SK-N-SH treated with all-trans-retinoic acid at 6 μM for 48 hours (cell line): ENCODE results near the gene KIF11.
"Not testable (repeated sequence)": the region's sequence is repeated elsewhere in the genome, so short reads cannot be mapped to it uniquely, and the experiment has no call there.

Experiments
- ATAC-seq: fragments of 200-7000 bp; cut with Tn5 transposase; 3 replicates; pipeline ENCODE4 v1.9.1; 2020; ENCODE audit warnings: mild to moderate bottlenecking, moderate library complexity
- ARNTL ChIP-seq: fragments of 450-650 bp; formaldehyde crosslinking; IDR thresholded peaks from 2 replicates; pipeline ENCODE4 v1.5.0; 2020; ENCODE audit warnings: low read depth, mild to moderate bottlenecking, moderate library complexity, borderline replicate concordance
- ESRRG ChIP-seq: fragments of 250-450 bp; sonication (Bioruptor Pico); IDR thresholded peaks from 2 replicates; pipeline ENCODE4 v1.6.1; 2021; ENCODE audit warnings: mild to moderate bottlenecking
- GLIS3 ChIP-seq: fragments of 250-450 bp; sonication (Bioruptor Pico); IDR thresholded peaks from 2 replicates; pipeline ENCODE4 v1.5.0; 2020; ENCODE audit warnings: mild to moderate bottlenecking, moderate library complexity
- ISL1 ChIP-seq: fragments of 250-450 bp; sonication (Bioruptor Pico); IDR thresholded peaks from 2 replicates; pipeline ENCODE4 v2.1.2; 2022; ENCODE audit warnings: mild to moderate bottlenecking, moderate library complexity
- OSR1 ChIP-seq: fragments of 250-450 bp; sonication (Bioruptor Pico); IDR thresholded peaks from 2 replicates; pipeline ENCODE4 v1.8.0; 2022; ENCODE audit warnings: moderate library complexity, mild to moderate bottlenecking, inconsistent platforms
- PPARA ChIP-seq: fragments of 250-450 bp; sonication (Bioruptor Pico); IDR thresholded peaks from 2 replicates; pipeline ENCODE4 v1.5.0; 2020; ENCODE audit warnings: mild to moderate bottlenecking, borderline replicate concordance
- RARB ChIP-seq: fragments of 250-450 bp; sonication (Bioruptor Pico); IDR thresholded peaks from 2 replicates; pipeline ENCODE4 v1.8.0; 2021; ENCODE audit warnings: mild to moderate bottlenecking, moderate library complexity
- SNAI2 ChIP-seq: fragments of 250-450 bp; sonication (Bioruptor Pico); IDR thresholded peaks from 2 replicates; pipeline ENCODE4 v1.5.0; 2020; ENCODE audit warnings: mild to moderate bottlenecking, moderate library complexity
- TOX ChIP-seq: fragments of 250-450 bp; sonication (Bioruptor Pico); IDR thresholded peaks from 2 replicates; pipeline ENCODE4 v1.8.0; 2021; ENCODE audit warnings: mild to moderate bottlenecking, moderate library complexity, borderline replicate concordance
- ZC3H10 ChIP-seq: fragments of 250-450 bp; sonication (Bioruptor Pico); IDR thresholded peaks from 2 replicates; pipeline ENCODE4 v1.5.1; 2021; ENCODE audit warnings: mild to moderate bottlenecking, moderate library complexity
- ZFP3 ChIP-seq: fragments of 250-450 bp; sonication (Bioruptor Pico); IDR thresholded peaks from 2 replicates; pipeline ENCODE4 v1.5.0; 2020; ENCODE audit warnings: mild to moderate bottlenecking, moderate library complexity
- ZFP30 ChIP-seq: fragments of 450-650 bp; formaldehyde crosslinking; IDR thresholded peaks from 2 replicates; pipeline ENCODE4 v1.5.0; 2022; ENCODE audit warnings: mild to moderate bottlenecking, moderate library complexity
- ZNF565 ChIP-seq: fragments of 450-650 bp; formaldehyde crosslinking; conservative IDR thresholded peaks from 2 replicates; pipeline ENCODE4 v1.5.0; 2020; ENCODE audit warnings: low read depth, mild to moderate bottlenecking, moderate library complexity
- ZNF8 ChIP-seq: fragments of 450-650 bp; formaldehyde crosslinking; IDR thresholded peaks from 2 replicates; pipeline ENCODE4 v1.5.0; 2020; ENCODE audit warnings: mild to moderate bottlenecking, moderate library complexity
- TF ChIP-seq, protein P1 (sequence below): fragments of 250-450 bp; sonication (Bioruptor Pico); IDR thresholded peaks from 2 replicates; pipeline ENCODE4 v1.8.0; 2021; ENCODE audit warnings: low read depth, mild to moderate bottlenecking, moderate library complexity, borderline replicate concordance
- TF ChIP-seq, protein P2 (sequence below): fragments of 250-450 bp; sonication (Bioruptor Pico); IDR thresholded peaks from 2 replicates; pipeline ENCODE4 v1.5.1; 2020; ENCODE audit warnings: low read depth, mild to moderate bottlenecking, moderate library complexity
- TF ChIP-seq, protein P3 (sequence below): fragments of 250-450 bp; sonication (Bioruptor Pico); IDR thresholded peaks from 2 replicates; pipeline ENCODE4 v1.8.0; 2020; ENCODE audit warnings: mild to moderate bottlenecking, moderate library complexity, borderline replicate concordance
- TF ChIP-seq, protein P4 (sequence below): fragments of 250-450 bp; sonication (Bioruptor Pico); IDR thresholded peaks from 2 replicates; pipeline ENCODE4 v1.5.0; 2020; ENCODE audit warnings: mild to moderate bottlenecking, moderate library complexity
- TF ChIP-seq, protein P5 (sequence below): fragments of 250-450 bp; sonication (Bioruptor Pico); IDR thresholded peaks from 2 replicates; pipeline ENCODE4 v1.5.1; 2021; ENCODE audit warnings: mild to moderate bottlenecking, moderate library complexity

Gene KIF11

DNA sequence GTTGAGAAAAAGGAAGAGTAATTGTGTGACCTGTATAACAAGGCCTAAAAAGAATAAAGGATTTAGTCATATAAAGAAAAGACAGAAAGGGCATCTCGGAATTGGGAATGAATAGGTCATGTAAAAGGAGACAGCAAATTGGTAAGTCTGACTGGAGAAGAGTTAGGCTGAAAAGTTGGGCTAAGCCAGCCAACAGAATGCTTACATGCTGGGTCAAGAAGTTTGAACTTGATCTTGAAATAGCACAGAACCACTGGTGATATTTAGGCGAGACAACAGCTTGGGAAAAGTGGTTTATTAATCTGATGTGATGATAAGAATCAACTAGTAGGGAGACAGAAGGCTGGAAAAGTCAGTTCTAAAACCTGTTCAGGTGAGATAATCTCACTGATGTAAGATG, 23.9 kb upstream of the KIF11 start:
- ATAC-seq, result no peak
- TF ChIP-seq ZFP30 (CRISPR knock-in tag), result no peak
- TF ChIP-seq ISL1 (CRISPR knock-in tag), result no peak
- no peak for TF ChIP-seq ARNTL (CRISPR knock-in tag)
- TF ChIP-seq ZC3H10 (CRISPR knock-in tag), result no peak
- no peak for TF ChIP-seq OSR1
- no peak for TF ChIP-seq SNAI2 (CRISPR knock-in tag)
- TF ChIP-seq ZFP3, result no peak
- TF ChIP-seq, protein P1, sequence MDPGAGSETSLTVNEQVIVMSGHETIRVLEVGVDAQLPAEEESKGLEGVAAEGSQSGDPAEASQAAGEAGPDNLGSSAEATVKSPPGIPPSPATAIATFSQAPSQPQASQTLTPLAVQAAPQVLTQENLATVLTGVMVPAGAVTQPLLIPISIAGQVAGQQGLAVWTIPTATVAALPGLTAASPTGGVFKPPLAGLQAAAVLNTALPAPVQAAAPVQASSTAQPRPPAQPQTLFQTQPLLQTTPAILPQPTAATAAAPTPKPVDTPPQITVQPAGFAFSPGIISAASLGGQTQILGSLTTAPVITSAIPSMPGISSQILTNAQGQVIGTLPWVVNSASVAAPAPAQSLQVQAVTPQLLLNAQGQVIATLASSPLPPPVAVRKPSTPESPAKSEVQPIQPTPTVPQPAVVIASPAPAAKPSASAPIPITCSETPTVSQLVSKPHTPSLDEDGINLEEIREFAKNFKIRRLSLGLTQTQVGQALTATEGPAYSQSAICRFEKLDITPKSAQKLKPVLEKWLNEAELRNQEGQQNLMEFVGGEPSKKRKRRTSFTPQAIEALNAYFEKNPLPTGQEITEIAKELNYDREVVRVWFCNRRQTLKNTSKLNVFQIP, result no peak
- TF ChIP-seq, protein P2, sequence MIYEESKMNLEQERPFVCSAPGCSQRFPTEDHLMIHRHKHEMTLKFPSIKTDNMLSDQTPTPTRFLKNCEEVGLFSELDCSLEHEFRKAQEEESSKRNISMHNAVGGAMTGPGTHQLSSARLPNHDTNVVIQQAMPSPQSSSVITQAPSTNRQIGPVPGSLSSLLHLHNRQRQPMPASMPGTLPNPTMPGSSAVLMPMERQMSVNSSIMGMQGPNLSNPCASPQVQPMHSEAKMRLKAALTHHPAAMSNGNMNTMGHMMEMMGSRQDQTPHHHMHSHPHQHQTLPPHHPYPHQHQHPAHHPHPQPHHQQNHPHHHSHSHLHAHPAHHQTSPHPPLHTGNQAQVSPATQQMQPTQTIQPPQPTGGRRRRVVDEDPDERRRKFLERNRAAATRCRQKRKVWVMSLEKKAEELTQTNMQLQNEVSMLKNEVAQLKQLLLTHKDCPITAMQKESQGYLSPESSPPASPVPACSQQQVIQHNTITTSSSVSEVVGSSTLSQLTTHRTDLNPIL (CRISPR knock-in tag), result no peak
- no peak for TF ChIP-seq PPARA (CRISPR knock-in tag)

DNA sequence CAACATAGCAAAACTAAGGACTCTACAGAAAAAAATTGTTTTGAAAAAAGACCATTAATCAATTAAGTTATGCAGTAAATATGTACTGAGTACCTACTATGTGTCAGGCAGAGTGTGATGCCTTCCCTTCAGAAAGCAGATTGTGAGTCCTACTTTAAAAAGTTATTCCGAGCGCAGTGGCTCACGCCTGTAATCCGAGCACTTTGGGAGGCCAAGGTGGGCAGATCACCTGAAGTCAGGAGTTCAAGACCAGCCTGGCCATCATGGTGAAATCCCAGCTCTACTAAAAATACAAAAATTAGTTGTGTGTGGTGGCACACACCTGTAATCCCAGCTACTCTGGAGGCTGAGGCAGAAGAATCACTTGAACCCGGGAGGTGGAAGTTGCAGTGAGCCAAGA, 23.3 kb upstream of the KIF11 start:
- ATAC-seq, result not testable (repeated sequence)

DNA sequence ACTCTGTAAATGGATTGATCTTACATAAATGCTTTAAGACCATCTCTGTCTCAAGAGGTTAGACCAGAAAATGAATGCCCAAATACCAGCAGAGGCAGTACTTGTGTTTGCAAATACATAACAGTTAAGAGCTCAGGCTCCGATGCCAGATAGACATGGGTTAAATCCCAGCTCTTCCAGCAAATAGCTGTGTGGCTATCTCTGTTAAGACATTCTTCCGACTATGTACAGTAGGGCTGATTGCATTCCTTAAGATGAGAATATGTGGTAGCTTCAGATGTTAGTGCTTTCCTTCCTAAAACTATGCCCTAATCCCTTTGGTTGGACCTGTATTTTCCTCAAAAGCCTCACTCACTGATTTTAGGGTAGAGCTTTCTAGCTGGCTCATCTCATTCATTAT, 21.3 kb upstream of the KIF11 start:
- no peak for TF ChIP-seq GLIS3 (CRISPR knock-in tag)
- no peak for ATAC-seq

DNA sequence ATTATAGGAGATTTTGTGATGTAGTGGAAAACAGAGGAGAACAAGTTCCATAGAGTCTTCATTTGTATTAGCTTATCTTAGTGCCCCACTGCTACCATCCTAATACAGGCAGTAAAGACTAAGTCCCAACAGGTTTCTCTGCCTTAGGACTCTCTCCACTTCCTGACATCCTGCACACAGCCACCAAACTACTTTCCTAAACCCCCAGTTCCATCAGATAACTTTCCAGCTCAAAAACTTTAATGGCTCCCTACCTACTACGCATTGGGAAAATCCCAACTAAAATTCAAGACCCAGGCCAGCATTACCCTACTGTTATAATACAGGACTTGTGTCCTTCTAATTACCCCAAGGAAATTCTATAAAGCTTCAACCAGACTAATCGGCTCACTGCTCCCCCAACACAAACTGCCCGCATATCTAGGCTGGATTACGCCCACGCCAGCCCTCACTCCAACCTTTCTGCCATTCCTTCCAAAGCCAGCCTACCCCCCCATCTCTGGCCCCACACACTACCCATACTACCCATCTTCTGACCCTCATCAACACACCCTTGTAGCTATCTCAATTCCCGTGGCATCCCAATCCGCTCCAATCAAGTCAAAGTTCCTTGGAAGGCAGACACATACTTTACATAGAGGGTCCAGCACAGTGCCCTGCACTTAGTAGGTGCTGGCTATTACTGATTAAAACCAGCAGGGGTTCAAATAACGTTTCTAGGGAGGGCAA, 20.4 kb upstream of the KIF11 start:
- ATAC-seq, result no peak; the same call in 2 of the 3 replicates
- TF ChIP-seq ZNF565, result no peak

DNA sequence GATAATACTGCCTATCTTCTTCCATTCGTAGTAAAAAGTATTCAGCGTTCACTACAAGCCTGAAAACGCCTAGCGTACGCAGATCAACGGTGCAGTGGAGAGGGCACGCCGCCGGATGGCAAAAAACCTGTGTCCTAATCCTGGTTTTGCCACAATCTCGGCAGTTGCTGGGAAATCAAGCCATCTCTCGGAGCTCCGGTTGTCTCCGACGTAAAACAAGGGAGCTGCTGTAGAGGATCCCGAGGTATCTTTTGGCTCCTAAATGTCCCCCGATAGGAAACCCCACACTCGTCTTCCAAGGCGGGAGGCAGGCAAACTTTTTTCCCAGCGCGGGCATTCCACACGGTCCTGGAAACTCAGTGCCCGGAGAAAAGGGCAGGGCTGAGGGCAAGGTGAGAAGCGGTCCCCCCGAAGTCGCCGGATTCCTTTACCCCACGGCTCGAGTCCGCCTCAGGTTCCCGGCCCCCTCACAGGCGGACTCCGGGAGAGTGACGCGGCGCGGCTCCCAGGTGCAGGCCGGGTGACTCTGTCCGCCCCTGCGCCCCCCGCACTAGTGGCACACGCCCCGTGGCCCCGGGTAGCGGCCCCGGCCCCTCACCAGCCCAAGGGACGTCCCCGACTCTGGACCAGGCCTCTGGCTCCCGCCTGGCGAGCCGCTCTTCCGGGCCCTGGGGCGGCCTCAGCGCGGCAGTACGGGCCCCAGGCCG, 19.7 kb upstream of the KIF11 start:
- TF ChIP-seq, protein P3, sequence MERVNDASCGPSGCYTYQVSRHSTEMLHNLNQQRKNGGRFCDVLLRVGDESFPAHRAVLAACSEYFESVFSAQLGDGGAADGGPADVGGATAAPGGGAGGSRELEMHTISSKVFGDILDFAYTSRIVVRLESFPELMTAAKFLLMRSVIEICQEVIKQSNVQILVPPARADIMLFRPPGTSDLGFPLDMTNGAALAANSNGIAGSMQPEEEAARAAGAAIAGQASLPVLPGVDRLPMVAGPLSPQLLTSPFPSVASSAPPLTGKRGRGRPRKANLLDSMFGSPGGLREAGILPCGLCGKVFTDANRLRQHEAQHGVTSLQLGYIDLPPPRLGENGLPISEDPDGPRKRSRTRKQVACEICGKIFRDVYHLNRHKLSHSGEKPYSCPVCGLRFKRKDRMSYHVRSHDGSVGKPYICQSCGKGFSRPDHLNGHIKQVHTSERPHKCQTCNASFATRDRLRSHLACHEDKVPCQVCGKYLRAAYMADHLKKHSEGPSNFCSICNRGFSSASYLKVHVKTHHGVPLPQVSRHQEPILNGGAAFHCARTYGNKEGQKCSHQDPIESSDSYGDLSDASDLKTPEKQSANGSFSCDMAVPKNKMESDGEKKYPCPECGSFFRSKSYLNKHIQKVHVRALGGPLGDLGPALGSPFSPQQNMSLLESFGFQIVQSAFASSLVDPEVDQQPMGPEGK (CRISPR knock-in tag), result no peak
- no peak for TF ChIP-seq ESRRG (CRISPR knock-in tag)
- no peak for TF ChIP-seq ZNF8
- TF ChIP-seq, protein P4, sequence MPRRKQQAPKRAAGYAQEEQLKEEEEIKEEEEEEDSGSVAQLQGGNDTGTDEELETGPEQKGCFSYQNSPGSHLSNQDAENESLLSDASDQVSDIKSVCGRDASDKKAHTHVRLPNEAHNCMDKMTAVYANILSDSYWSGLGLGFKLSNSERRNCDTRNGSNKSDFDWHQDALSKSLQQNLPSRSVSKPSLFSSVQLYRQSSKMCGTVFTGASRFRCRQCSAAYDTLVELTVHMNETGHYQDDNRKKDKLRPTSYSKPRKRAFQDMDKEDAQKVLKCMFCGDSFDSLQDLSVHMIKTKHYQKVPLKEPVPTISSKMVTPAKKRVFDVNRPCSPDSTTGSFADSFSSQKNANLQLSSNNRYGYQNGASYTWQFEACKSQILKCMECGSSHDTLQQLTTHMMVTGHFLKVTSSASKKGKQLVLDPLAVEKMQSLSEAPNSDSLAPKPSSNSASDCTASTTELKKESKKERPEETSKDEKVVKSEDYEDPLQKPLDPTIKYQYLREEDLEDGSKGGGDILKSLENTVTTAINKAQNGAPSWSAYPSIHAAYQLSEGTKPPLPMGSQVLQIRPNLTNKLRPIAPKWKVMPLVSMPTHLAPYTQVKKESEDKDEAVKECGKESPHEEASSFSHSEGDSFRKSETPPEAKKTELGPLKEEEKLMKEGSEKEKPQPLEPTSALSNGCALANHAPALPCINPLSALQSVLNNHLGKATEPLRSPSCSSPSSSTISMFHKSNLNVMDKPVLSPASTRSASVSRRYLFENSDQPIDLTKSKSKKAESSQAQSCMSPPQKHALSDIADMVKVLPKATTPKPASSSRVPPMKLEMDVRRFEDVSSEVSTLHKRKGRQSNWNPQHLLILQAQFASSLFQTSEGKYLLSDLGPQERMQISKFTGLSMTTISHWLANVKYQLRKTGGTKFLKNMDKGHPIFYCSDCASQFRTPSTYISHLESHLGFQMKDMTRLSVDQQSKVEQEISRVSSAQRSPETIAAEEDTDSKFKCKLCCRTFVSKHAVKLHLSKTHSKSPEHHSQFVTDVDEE (CRISPR knock-in tag), result no peak
- TF ChIP-seq ZFP30 (CRISPR knock-in tag), result no peak
- TF ChIP-seq, protein P5, sequence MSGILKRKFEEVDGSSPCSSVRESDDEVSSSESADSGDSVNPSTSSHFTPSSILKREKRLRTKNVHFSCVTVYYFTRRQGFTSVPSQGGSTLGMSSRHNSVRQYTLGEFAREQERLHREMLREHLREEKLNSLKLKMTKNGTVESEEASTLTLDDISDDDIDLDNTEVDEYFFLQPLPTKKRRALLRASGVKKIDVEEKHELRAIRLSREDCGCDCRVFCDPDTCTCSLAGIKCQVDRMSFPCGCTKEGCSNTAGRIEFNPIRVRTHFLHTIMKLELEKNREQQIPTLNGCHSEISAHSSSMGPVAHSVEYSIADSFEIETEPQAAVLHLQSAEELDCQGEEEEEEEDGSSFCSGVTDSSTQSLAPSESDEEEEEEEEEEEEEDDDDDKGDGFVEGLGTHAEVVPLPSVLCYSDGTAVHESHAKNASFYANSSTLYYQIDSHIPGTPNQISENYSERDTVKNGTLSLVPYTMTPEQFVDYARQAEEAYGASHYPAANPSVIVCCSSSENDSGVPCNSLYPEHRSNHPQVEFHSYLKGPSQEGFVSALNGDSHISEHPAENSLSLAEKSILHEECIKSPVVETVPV (CRISPR knock-in tag), result no peak
- no peak for TF ChIP-seq RARB (CRISPR knock-in tag)
- TF ChIP-seq, protein P1, result no peak
- TF ChIP-seq OSR1, result no peak
- no peak for TF ChIP-seq TOX (CRISPR knock-in tag)
- no peak for TF ChIP-seq ZFP3
- TF ChIP-seq GLIS3 (CRISPR knock-in tag), result no peak
- TF ChIP-seq, protein P2 (CRISPR knock-in tag), result no peak
- TF ChIP-seq ZC3H10 (CRISPR knock-in tag), result no peak
- TF ChIP-seq, all 23 proteins: peak for 0
- ATAC-seq, result peak; percentile 56
